SW 1271 (cell line): ENCODE results near the gene PCDHGB2.
"Not testable (repeated sequence)": the region's sequence is repeated elsewhere in the genome, so short reads cannot be mapped to it uniquely, and the experiment has no call there.

ENCODE experiments used
- DNase-seq, 2 experiments: peaks; one replicate each; lab custom pipeline; 2025; lab: John Stamatoyannopoulos, UW

PCDHGB2 gene

DNA sequence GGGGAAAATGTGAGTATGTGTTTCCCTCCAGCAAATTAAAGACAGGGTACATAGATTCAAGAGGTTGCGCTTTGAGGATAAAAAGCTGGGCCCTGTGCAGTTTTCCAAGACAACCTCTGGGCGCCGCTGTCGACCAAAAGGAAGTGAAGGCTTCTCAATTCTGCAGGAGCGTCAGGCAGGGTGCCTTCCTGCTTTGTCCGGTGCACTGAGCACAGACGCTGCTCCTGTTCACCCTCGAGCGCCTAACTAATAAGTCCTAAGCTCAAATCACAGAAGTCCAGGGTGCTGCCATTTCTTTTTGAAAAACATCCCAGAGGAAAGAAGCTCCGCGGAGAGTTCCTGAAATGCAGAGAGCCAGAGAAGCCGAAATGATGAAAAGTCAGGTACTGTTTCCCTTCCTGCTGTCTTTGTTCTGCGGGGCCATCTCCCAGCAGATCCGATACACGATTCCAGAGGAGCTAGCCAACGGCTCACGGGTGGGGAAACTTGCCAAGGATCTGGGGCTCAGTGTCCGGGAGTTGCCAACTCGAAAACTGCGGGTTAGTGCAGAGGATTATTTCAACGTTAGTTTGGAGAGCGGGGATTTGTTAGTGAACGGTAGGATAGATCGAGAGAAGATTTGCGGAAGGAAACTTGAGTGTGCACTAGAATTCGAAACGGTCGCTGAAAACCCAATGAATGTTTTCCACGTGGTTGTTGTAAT, 9.7 kb upstream of the PCDHGB2 start, which contains the start of gene PCDHGB1:
TSS of gene PCDHGB1 (plus strand) at position 183 of the 703 bp plus-strand sequence. CDS start at position 345, 162 bp downstream.
- no peak for DNase-seq

GRCh38 chr5:141351591-141351990, 8.2 kb upstream of the PCDHGB2 start:
- no peak for DNase-seq

- peak in 1 of 2 experiments; percentile 13 for DNase-seq
Observed at GRCh38 chr5:141354900-141355469, 4.8 kb upstream of the PCDHGB2 start, which contains the start of gene PCDHGA4. PCDHGA4 (plus strand) TSS chr5:141355021; CDS start chr5:141355108, 87 bp downstream.

- DNase-seq: no peak
Observed at GRCh38 chr5:141355641-141356040, 4.2 kb upstream of the PCDHGB2 start.

DNA sequence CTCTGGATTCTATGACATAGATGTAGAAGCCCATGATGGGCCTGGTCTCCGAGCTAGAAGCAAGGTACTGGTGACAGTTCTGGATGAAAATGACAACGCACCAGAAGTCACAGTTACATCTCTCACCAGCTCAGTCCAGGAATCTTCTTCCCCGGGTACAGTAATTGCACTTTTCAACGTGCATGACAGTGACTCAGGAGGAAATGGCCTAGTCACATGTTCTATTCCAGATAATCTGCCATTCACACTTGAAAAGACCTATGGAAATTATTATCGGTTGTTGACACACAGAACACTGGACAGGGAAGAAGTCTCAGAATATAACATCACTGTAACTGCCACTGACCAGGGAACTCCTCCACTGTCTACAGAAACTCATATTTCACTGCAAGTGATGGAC, 3.7 kb upstream of the PCDHGB2 start:
- no peak for DNase-seq

DNA sequence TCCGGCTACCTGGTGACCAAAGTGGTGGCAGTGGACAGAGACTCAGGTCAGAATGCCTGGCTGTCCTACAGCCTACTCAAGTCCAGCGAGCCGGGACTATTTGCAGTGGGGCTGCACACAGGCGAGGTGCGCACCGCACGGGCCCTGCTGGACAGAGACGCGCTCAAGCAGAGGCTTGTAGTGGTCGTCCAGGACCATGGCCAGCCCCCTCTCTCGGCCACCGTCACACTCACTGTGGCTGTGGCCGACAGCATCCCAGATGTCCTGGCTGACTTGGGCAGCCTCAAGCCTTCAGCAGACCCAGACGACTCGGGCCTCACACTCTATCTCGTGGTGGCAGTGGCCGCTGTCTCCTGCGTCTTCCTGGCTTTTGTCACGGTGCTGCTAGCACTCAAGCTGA, 2.8 kb upstream of the PCDHGB2 start:
- DNase-seq: no peak

DNA sequence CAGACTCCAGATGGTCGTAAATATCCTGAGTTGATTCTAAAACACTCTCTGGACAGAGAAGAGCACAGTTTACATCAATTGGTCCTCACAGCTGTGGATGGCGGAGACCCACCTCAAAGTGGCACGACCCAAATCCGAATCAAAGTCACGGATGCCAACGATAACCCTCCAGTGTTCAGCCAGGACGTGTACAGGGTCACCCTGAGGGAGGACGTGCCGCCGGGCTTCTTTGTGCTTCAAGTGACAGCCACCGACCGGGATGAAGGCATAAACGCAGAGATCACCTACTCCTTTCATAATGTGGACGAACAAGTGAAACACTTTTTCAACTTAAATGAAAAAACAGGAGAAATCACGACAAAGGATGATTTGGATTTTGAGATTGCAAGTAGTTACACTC, 891 bp downstream of the PCDHGB2 start:
- no peak for DNase-seq

GRCh38 chr5:141362719-141363118, 2.9 kb downstream of the PCDHGB2 start:
- DNase-seq: no peak

- DNase-seq: no peak
Observed at GRCh38 chr5:141363952-141364660, 4.3 kb downstream of the PCDHGB2 start, which contains the start of gene PCDHGA5. PCDHGA5 (plus strand) TSS chr5:141364162; CDS start chr5:141364331, 169 bp downstream.

GRCh38 chr5:141366016-141366896, 6.5 kb downstream of the PCDHGB2 start:
- DNase-seq: no peak

GRCh38 chr5:141369994-141370848, 10.4 kb downstream of the PCDHGB2 start, which contains the start of gene PCDHGB3:
PCDHGB3 (plus strand) TSS chr5:141370242; CDS start chr5:141370395, 153 bp downstream.
- no peak for DNase-seq

- no peak for DNase-seq
Observed at GRCh38 chr5:141371572-141372475, 12.0 kb downstream of the PCDHGB2 start.

DNA sequence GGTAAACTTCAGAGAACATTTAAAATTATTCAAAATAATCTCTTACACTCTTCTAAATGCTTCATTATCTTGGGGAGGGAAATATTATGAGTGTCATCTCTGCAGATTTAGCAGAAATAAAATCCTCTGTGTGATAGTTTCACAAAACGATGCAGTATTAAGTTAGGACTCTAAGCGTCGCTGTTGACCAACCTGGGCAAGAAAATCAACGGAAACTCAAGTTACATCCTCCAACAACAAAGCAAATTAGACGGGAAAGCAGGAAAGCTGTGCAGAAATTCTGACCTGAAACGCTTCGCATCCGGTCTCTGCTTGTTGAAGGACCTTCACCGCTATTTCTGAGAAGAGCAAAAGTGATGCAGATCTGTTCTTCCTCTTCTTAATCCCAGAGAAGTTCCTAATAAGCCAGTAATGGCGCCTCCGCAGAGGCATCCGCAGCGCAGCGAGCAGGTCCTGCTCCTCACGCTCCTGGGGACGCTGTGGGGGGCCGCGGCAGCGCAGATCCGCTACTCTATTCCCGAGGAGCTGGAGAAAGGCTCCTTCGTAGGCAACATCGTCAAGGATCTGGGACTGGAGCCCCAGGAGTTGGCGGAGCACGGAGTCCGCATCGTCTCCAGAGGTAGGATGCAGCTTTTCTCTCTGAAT, 14.0 kb downstream of the PCDHGB2 start, which contains the start of gene PCDHGA6:
TSS of gene PCDHGA6 (plus strand) at position 219 of the 645 bp plus-strand sequence. CDS start at position 412, 193 bp downstream.
- no peak for DNase-seq

DNA sequence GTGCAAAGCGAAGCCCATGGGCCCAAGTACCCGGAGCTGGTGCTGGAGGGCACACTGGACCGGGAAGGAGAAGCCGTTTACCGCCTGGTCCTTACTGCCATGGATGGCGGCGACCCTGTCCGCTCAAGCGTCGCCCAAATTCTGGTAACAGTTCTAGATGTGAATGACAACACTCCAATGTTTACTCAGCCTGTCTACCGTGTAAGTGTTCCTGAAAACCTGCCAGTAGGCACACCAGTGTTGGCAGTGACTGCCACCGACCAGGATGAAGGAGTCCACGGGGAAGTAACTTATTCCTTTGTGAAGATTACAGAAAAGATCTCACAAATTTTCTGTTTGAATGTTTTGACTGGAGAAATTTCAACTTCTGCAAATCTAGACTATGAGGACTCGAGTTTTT, 14.8 kb downstream of the PCDHGB2 start:
- DNase-seq: no peak

DNA sequence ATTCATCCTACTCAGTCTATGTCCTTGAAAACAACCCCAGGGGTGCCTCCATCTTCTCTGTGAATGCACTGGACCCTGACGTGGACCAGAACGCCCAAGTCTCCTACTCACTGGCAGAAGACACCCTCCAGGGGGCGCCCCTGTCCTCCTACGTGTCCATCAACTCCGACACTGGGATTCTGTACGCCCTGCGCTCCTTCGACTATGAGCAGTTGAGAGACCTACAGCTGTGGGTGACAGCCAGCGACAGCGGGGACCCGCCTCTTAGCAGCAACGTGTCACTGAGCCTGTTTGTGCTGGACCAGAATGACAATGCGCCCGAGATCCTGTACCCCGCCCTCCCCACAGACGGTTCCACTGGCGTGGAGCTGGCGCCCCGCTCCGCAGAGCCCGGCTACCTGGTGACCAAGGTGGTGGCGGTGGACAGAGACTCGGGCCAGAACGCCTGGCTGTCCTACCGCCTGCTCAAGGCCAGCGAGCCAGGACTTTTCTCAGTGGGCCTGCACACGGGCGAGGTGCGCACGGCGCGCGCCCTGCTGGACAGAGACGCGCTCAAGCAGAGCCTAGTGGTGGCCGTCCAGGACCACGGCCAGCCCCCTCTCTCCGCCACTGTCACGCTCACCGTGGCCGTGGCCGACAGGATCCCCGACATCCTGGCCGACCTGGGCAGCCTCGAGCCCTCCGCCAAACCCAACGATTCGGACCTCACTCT, 15.8 kb downstream of the PCDHGB2 start:
- not testable (repeated sequence) for DNase-seq

GRCh38 chr5:141382469-141383294, 22.9 kb downstream of the PCDHGB2 start, which contains the start of gene PCDHGA7:
PCDHGA7 (plus strand) TSS chr5:141382742; CDS start chr5:141382900, 158 bp downstream.
- no peak for DNase-seq

- no peak for DNase-seq
Observed at GRCh38 chr5:141383345-141383744, 23.6 kb downstream of the PCDHGB2 start.
